GM23338 (cell line): ENCODE results near the gene C11orf54. TPM values are rescaled to one million over a fixed set of nuclear protein-coding genes. Genes with fewer than 3 reads are reported as not detected.

ENCODE experiments used
- ATAC-seq: fragments of 200-7000 bp; cut with Tn5 transposase; 3 replicates; pipeline ENCODE4 v1.9.1; 2020
- DNase-seq: peaks from one replicate; pipeline ENCODE4 v3.0.0-alpha.2; 2015; ENCODE audit warnings: low spot score
- H2AFZ ChIP-seq: fragments of 200-600 bp; sonication (generic); 2 replicates; pipeline ENCODE4 v1.8.0; 2016; ENCODE audit warnings: antibody characterized with exemption, mild to moderate bottlenecking, moderate library complexity
- H3F3A ChIP-seq: fragments of 200-600 bp; sonication (generic); replicated peaks from 2 replicates; pipeline ENCODE4 v1.8.0; 2017; ENCODE audit warnings: antibody characterized with exemption, mixed run types, low read depth
- H3K27ac ChIP-seq: fragments of 200-600 bp; sonication (generic); 2 replicates; pipeline ENCODE4 v1.6.1; 2016; ENCODE audit warnings: low read depth
- H3K27me3 ChIP-seq: fragments of 200-600 bp; sonication (generic); 2 replicates; pipeline ENCODE4 v1.8.0; 2016; ENCODE audit warnings: mild to moderate bottlenecking, mixed run types, moderate library complexity; ENCODE audit not compliant: insufficient read depth
- H3K36me3 ChIP-seq: fragments of 200-600 bp; sonication (generic); 2 replicates; pipeline ENCODE4 v1.8.0; 2016; ENCODE audit warnings: mild to moderate bottlenecking; ENCODE audit not compliant: insufficient read depth
- H3K4me1 ChIP-seq: fragments of 200-600 bp; sonication (generic); 2 replicates; pipeline ENCODE4 v1.8.0; 2016; ENCODE audit warnings: mild to moderate bottlenecking, moderate library complexity; ENCODE audit not compliant: insufficient read depth
- H3K4me2 ChIP-seq: fragments of 200-600 bp; sonication (generic); 2 replicates; pipeline ENCODE4 v1.7.1; 2017; ENCODE audit warnings: mixed run types
- H3K4me3 ChIP-seq: fragments of 200-600 bp; sonication (generic); 2 replicates; pipeline ENCODE4 v1.6.1; 2016; ENCODE audit warnings: mixed run types
- H3K79me2 ChIP-seq: fragments of 200-600 bp; sonication (generic); replicated peaks from 2 replicates; pipeline ENCODE4 v1.8.0; 2017; ENCODE audit warnings: mild to moderate bottlenecking; ENCODE audit not compliant: insufficient read depth
- H3K9me2 ChIP-seq: fragments of 200-600 bp; sonication (generic); 2 replicates; pipeline ENCODE4 v1.8.0; 2017; ENCODE audit not compliant: insufficient read depth
- H4K20me1 ChIP-seq: fragments of 200-600 bp; sonication (generic); replicated peaks from 2 replicates; pipeline ENCODE4 v1.8.0; 2017; ENCODE audit warnings: mild to moderate bottlenecking; ENCODE audit not compliant: insufficient read depth
- H3K27ac Mint-ChIP-seq: 2 replicates; pipeline ENCODE4 v1.8.0; 2020; ENCODE audit warnings: inconsistent platforms, mild to moderate bottlenecking, moderate library complexity, mixed read lengths
- H3K27me3 Mint-ChIP-seq: 3 replicates; pipeline ENCODE4 v1.8.0; 2022; ENCODE audit warnings: low read depth, mild to moderate bottlenecking, moderate library complexity, mixed read lengths, inconsistent platforms; ENCODE audit not compliant: insufficient read depth, poor library complexity
- H3K36me3 Mint-ChIP-seq: 3 replicates; pipeline ENCODE4 v1.8.0; 2021; ENCODE audit warnings: low read depth, mild to moderate bottlenecking, inconsistent platforms, moderate library complexity, mixed read lengths
- H3K4me1 Mint-ChIP-seq: 3 replicates; pipeline ENCODE4 v1.8.0; 2020; ENCODE audit warnings: mild to moderate bottlenecking, inconsistent platforms, mixed read lengths
- H3K4me3 Mint-ChIP-seq: 3 replicates; pipeline ENCODE4 v1.8.0; 2021; ENCODE audit warnings: moderate library complexity, mild to moderate bottlenecking, inconsistent platforms, mixed read lengths
- H3K9me3 Mint-ChIP-seq: 3 replicates; pipeline ENCODE4 v1.8.0; 2020; ENCODE audit warnings: moderate library complexity, mild to moderate bottlenecking, inconsistent platforms, mixed read lengths
- CTCF ChIP-seq, 2 experiments: fragments of 200-600 bp in 1 of 2; sonication (generic) in 1 of 2; conservative IDR thresholded peaks; 2 replicates each; pipeline versions ENCODE4 v1.5.1 to v1.6.1; 2016 to 2017; ENCODE audit warnings: antibody characterized with exemption in 2 of 2, low read depth in 2 of 2, mild to moderate bottlenecking in 2 of 2, moderate library complexity in 1 of 2
- EZH2phosphoT487 ChIP-seq: fragments of 200-600 bp; sonication (generic); IDR thresholded peaks from one replicate; pipeline ENCODE4 v1.8.1; 2018; ENCODE audit warnings: antibody characterized with exemption; ENCODE audit not compliant: unreplicated experiment
- JUNB ChIP-seq: IDR thresholded peaks from one replicate; pipeline ENCODE4 v1.6.1; 2016; ENCODE audit warnings: antibody characterized with exemption; ENCODE audit not compliant: unreplicated experiment
- POLR2AphosphoS5 ChIP-seq: IDR thresholded peaks from 2 replicates; pipeline ENCODE4 v1.6.1; 2016; ENCODE audit warnings: antibody characterized with exemption, low read depth
- ZNF114 ChIP-seq: fragments of 250-450 bp; sonication (Bioruptor Pico); IDR thresholded peaks from 2 replicates; pipeline ENCODE4 v1.5.0; 2020; ENCODE audit warnings: mild to moderate bottlenecking, moderate library complexity
- ZNF462 ChIP-seq: fragments of 250-450 bp; sonication (Bioruptor Pico); IDR thresholded peaks from 2 replicates; pipeline ENCODE4 v1.5.0; 2020; ENCODE audit warnings: mild to moderate bottlenecking, moderate library complexity
- polyA plus RNA-seq: library from polyadenylated mRNA; unstranded; fragments of >200 nt; fragmentation: Nextera tagmentation; extraction: Ambion mirVana; gene quantifications from 2 replicates; pipeline ENCODE4 v1.2.1, GENCODE V29; 2016
- total RNA-seq: library from RNA; depleted of rRNA; stranded (reverse); fragments of >200 nt; shearing (Covaris generic); gene quantifications from 2 replicates; pipeline ENCODE4 v1.2.3, GENCODE V29; 2014

C11orf54 gene
- total and polyA plus RNA-seq, 2 experiments from 2014 or later = 35.8 to 38.8 TPM

DNA sequence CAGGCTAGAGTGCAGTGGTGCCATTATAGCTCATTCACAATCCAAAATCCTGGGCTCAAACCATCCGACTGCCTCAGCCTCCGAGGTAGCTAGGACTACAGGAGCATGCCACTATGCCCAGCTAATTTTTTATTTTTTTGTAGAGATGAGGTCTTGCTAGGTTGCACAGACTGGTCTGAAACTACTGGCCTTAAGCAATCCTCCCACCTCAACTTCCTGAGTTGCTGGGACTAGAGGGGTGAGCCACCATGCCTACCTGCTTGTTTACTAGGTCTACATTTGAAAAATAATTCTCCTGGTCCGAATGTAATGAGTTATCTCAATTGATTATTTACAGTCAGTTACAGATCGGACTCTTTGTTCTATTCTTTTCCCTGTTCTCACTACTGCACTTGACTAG is 22.2 kb upstream of the C11orf54 start:
- no peaks in the 10 kb centered on the region for H3K79me2 ChIP-seq
- no peak for DNase-seq
- no peak for ATAC-seq
- no peak overlapping the region for H3K4me2 ChIP-seq
- no peak overlapping the region for H3K4me3 ChIP-seq
- peaks cover 15% of the 10 kb centered on the region; the same call in 1 of the 2 replicates for H3K36me3 ChIP-seq
- no peak overlapping the region for H3K4me3 Mint-ChIP-seq
- H3K27ac Mint-ChIP-seq = no peak overlapping the region
- no peak overlapping the region for H2AFZ ChIP-seq
- no peaks in the 10 kb centered on the region for H4K20me1 ChIP-seq
- no peaks in the 10 kb centered on the region for H3K27me3 ChIP-seq
- no peaks in the 10 kb centered on the region for H3K9me2 ChIP-seq
- TF ChIP-seq JUNB (no peak), ZNF114 (CRISPR knock-in tag) (no peak), CTCF (conservative IDR thresholded peaks at IDR 0.05; ENCODE audit: low read depth in 2 of 2) (no peak), EZH2phosphoT487 (no peak), POLR2AphosphoS5 (no peak), ZNF462 (CRISPR knock-in tag) (no peak)
- no peaks in the 10 kb centered on the region for H3K4me1 ChIP-seq
- H3K9me3 Mint-ChIP-seq = no peaks in the 10 kb centered on the region
- H3K27ac ChIP-seq = no peak overlapping the region
- H3K27me3 Mint-ChIP-seq = peaks cover 2% of the 10 kb centered on the region
- H3K36me3 Mint-ChIP-seq = peaks cover 44% of the 10 kb centered on the region
- H3F3A ChIP-seq = no peaks in the 10 kb centered on the region
- H3K4me1 Mint-ChIP-seq = peaks cover 20% of the 10 kb centered on the region
